HG03469 (cell line): ENCODE results near the gene C16orf92.

Experiments
- ATAC-seq: cut with Tn5 transposase; IDR thresholded peaks from one replicate; pipeline ENCODE4 v1.9.1; 2021; ENCODE audit warnings: mild to moderate bottlenecking, moderate library complexity, moderate number of reproducible peaks; ENCODE audit not compliant: unreplicated experiment

C16orf92 gene

GRCh38 chr16:30053376-30054015 lies 30.5 kb downstream of the C16orf92 start:
- ATAC-seq = no peak

- ATAC-seq = no peak
Observed at GRCh38 chr16:30054451-30054850, 31.5 kb downstream of the C16orf92 start.

GRCh38 chr16:30054959-30055553 lies 32.1 kb downstream of the C16orf92 start:
- no peak for ATAC-seq

GRCh38 chr16:30060346-30060745 lies 37.3 kb downstream of the C16orf92 start:
- ATAC-seq = no peak

GRCh38 chr16:30060836-30061554 lies 38.0 kb downstream of the C16orf92 start:
- ATAC-seq = no peak

GRCh38 chr16:30063278-30063892 lies 40.4 kb downstream of the C16orf92 start:
- no peak for ATAC-seq

GRCh38 chr16:30063893-30064728 lies 41.1 kb downstream of the C16orf92 start:
- no peak for ATAC-seq

- no peak for ATAC-seq
Observed at GRCh38 chr16:30064729-30065101, 41.7 kb downstream of the C16orf92 start.

- ATAC-seq = peak; percentile 62
Observed at GRCh38 chr16:30065102-30065942, 42.3 kb downstream of the C16orf92 start, which contains the start of gene ALDOA. TSS of gene ALDOA (plus strand) at chr16:30065760. CDS start at chr16:30066898, 1,138 bp downstream.

- no peak for ATAC-seq
Observed at GRCh38 chr16:30065943-30066760, 43.2 kb downstream of the C16orf92 start.

- ATAC-seq = no peak
Observed at GRCh38 chr16:30066761-30067583, 44.0 kb downstream of the C16orf92 start.

- ATAC-seq = no peak
Observed at GRCh38 chr16:30067584-30067916, 44.6 kb downstream of the C16orf92 start.

GRCh38 chr16:30068333-30068732 lies 45.3 kb downstream of the C16orf92 start:
- no peak for ATAC-seq

- ATAC-seq = no peak
Observed at GRCh38 chr16:30068750-30069610, 46.0 kb downstream of the C16orf92 start.

- ATAC-seq = no peak
Observed at GRCh38 chr16:30069611-30070462, 46.8 kb downstream of the C16orf92 start.

GRCh38 chr16:30070490-30070889 lies 47.5 kb downstream of the C16orf92 start:
- ATAC-seq = no peak
